HG02852 (cell line): ENCODE measurements around the gene UROC1.

Experiments used
- ATAC-seq: cut with Tn5 transposase; IDR thresholded peaks from one replicate; pipeline ENCODE4 v1.9.1; 2021; ENCODE audit warnings: mild to moderate bottlenecking, moderate library complexity; ENCODE audit not compliant: unreplicated experiment

The UROC1 gene

DNA sequence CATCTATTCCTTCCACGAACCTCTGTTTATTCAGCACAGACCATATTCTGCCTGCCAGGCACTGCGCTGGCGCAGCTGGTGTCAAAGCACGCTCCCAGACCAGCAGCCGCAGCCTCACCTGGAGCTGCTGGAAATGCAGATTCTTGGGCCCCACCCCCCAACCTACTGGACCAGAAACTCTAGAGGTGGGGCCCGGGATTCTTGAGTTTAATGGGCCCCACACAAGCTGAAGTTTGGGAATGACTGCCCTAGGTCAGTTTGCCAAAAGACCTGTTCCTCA, 13.4 kb upstream of the UROC1 start:
- no peak for ATAC-seq

DNA sequence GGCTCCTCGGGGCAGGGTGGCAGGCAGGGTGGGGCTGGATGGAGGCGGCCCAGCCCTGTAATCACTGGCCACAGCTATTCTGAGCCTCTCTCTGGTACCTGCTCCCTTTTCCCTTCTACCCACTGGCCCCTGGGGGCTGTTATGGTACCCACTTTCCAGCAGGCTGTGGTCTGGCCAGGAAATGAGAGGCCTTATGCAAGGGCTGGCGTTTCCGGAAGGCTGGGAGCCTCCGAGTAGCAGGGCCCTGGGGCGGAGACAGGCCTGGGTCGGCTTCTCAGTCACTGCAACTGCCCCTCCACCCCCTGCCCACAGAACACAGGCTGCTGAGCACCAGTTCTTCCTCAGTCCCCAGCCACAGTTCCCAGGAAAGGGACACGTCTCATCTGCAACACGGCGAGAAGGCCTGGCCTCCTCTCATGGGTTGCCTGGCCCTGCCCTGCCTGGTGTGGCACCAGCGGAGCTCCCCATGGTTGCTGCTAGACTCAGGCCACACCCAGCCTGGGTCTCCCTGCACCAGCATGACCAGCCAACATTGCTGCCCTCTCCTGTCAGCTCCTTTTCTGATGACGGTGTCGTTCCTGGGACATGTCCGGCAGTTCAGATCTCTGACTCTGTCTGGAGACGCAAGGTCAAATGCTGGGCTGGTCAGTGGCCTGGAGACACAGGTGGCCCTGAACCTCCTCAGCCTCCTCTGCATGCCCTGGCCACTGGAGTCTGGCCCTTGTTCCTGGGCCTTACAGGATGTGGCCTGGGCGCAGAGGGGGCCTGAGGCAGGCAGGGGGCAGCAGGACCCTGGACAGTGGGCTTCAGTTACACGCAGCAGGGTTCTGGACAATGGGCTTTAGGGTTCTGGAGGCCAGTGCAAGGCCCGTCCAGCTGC, 12.8 kb upstream of the UROC1 start:
- ATAC-seq: no peak

DNA sequence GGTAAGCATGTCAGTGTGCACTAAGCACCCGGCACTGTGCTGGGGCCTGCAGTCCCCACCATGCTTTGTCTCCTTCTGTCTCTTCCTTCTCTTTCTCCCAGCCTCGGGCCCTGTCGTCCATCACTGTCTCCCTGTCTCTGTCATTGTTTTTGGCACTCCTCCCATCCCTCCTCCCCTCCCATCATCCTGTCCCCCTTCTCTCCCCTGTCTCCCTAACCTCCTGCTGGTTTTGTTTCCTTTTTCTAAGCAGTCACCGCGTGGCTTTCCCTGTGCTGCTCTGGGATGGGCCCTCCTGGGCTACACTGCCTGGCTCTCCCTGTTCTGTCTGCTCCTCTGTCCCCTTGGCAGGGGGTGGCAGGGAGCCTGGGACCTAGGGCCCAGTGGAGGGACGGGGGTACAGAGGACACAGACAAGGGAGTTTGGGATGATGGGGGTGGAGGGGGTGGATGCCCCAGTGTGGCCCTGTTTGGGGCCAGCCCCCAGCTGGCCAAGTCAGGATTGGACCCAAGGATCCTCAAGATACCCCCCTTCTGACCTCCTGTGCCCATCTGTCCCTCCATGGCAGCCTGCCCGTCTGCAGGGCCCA, 12.1 kb upstream of the UROC1 start:
- ATAC-seq: no peak

DNA sequence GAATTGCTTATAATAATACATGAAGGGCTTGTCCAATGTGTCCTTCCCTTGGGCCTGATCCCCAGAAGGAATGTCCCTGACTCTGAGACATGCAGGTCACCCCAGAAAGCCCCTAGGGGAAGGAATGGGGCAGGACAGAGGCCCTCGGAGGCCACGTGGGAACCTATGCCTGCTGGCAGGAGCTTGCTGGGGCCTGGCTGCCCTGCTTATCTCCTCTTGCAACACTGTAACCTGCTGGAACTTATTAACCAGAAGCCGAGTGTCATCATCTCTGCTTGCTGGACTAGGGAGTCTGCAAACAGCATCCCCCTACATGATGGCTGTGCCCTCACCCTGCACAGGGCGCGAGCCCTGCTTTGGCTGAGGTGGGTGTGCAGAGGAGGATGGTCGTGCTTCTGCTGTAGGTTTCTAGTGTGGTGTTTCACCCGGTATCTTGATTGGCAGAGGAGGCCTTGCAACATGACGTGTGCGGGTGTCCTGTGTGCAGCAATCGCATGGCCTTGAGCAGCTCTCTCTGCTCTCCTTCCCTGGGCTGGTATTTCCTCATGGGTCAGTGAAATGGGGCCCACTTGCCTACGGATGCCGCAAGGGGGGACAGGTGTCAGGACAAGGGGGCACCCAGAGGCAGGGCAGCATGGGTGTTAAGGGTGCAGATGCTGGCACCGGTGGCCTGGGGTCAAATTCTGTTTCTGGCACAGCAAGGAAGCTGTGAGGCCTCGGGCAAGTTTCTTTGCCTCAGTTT, 11.4 kb upstream of the UROC1 start:
- no peak for ATAC-seq

DNA sequence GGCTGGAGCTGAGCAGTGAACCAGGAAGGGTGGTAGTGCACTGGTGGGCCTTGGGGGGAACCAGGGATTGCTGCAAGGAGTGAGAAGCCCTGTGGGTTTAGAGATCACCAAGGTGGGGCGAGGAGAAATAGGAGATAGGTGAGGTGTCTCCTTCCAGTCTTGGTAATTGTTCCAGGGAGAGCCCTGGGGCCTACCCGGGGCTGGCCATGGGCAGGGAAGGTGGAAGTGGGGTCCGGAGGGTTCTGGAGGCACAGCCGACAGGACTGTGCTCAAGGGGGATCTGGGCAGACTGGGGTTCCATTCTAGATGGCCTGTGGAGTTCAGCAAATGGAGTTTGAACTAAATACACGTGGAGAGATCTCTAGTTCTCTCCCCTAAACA, 10.8 kb upstream of the UROC1 start:
- no peak for ATAC-seq

DNA sequence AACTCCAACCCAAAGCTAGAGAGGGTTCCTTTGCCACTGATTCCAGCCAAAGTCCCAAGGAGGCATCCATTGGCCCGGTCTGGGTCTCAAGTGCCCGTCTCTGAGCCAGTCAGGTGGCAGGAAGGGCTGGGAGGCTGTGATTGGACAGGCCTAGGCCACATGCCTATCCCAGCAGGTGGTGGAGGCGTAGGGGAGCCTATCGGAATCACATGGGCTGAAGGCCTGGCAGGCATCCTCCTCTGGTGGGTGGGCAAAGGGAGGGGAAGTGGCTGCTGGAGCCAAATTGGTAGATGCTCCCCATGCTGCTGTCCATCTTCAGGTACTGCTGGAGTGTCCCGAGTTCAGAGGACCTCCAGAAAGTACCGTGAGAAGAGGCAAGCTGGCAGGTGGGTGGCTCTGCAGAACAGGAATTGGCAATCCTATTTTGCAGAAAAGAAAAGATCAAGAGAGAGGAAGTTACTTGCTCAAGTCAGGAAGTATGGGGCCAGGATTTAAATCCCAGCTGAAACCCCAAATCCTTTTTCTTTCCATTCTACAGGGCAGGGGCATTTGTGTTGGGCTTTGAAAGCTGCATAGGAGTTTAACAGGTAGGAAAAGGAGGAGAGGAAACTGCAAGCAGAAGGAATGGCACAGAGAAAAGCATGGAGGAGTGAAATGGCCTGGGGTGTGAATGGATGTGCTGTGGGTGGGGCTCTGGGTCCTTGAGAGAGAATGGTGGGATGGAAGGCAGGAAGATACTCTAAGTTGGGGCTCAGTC, 10.1 kb upstream of the UROC1 start:
- ATAC-seq: no peak

DNA sequence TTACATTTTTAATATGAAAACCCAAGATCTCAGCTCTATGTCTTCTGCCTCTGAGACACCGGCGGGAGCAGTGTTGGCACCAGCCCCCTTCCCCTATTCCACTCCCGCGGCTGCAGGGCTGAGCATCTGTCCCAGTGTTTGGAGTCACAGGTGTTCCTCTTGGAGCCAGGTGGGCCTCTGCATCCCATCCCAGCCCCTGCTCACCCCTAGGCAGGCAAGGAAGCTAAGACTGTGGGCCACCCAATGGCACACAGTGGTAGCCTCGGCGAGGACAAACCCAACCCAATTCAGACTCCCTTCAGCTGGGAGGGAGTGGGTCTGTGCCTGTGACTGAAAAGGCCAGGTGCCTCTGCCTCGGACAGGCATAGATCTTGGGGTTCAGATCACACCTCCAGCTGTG, 9.4 kb upstream of the UROC1 start:
- no peak for ATAC-seq

DNA sequence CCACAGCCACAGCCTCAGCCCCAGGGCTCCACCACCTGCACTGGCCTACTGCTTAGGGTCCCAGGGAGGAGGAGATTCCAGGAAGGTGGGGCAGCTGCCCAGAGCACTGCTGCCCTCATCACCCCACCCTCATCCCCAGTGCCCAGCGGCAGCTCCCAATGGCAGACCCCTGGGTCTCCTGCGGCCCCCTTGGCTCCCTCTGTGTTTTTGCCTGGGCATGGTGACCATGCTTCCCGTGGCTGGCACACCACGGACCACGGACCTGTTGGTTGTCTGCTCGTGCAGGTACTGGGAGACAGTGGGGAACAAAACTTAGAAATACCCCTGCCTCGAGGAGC, 9.1 kb upstream of the UROC1 start:
- ATAC-seq: no peak

DNA sequence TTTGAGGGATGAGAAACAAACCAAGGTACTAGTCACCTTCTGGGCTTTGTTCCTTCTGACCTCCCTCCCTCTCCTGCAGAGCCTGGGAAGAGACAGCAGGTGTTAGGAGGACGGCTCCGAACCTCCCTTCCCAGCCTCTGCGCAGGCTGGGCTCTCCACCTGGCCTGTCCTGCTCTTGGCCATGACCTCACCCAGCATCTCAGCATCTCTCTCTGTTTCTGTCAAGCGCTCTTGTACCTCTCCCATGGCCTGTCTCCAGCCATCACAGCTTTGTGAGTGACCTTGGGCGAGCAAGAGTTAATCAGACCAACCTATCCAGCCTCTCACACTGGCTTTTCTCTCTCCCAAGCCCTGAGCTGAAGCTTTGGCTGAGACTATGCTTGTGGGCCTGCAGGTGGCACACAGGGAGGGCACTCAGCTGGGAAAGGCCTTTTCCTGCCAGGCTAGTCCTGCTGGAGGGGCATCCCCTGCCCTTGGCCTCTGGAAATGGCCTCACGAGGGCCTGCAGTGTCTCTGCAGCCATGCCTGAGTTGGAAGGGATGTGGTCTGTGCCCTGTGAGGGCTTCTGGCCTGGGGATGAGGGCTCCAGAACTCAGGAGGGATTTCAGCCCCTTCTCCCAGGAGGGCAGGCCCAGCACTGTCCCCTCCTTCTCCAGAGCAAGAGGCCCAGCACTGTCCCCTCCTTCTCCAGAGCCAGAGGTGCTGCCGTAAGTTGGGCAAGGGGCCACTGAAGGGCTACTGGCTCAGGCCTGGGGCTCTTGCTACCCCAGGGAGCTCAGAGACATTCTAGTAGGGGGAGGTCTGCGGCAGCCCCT, 8.5 kb upstream of the UROC1 start:
- no peak for ATAC-seq

DNA sequence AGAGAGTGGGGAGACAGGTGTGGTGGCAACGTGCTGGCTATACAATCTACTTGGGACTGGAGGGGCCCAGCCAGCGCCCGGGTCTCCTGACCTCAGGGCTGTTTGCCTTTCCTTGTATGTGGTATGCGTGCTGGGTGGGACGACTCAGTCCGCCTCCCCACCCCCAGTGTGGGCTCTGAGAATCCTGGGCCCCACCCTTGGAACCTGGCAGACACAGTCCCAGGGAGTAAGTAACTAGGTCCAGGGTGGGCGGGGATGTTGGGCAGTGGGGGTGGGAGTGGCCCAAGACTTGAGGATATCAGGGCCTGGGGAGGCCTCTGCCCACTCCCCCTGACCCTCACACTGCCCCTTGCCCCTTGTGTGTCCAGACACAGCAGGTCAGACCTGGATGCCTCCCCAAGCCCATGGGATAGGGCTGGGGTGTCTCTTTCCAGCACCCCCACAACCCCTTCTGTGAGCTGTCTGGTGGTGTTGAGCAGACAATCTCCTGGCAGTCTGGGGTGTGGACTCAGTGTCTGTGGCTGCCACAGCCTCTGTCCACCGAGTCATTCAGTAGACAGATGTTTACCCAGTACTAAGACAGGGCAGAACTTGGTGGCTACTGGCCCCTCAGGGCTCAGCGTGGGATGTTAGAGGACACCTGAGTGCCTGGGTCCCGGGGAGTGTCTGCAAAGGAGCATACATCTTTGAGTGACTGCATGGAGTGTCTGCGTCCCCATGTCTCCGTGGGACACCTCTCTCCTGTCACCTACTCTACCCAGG, 7.7 kb upstream of the UROC1 start:
- no peak for ATAC-seq

DNA sequence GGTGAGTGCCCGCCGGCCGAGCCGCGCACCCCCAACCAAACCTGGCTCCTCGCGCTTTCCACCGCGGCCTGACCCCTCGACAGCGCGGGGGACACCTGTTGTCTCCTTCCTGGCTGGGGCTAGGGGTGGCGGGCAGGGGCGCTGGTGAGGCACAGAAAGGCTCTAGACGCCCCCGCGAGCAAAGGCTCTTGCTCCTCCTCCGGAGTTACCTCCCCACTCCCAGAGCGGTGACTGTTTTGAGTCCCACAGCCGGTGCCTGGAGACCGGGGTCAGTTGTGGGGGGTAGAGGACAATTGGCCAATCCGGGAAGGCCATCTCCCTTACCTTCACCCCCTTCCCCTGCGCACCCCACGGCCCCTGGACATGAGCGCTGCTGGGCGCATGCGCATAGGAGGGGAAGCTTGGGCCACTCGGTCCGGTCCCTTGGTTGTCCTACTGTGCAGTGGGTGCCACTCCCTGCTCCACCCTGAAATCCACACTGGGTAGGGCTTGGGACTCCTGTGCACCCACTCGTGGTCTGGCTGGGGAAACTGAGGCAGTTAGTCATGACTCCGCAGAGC, 6.9 kb upstream of the UROC1 start:
- no peak for ATAC-seq

DNA sequence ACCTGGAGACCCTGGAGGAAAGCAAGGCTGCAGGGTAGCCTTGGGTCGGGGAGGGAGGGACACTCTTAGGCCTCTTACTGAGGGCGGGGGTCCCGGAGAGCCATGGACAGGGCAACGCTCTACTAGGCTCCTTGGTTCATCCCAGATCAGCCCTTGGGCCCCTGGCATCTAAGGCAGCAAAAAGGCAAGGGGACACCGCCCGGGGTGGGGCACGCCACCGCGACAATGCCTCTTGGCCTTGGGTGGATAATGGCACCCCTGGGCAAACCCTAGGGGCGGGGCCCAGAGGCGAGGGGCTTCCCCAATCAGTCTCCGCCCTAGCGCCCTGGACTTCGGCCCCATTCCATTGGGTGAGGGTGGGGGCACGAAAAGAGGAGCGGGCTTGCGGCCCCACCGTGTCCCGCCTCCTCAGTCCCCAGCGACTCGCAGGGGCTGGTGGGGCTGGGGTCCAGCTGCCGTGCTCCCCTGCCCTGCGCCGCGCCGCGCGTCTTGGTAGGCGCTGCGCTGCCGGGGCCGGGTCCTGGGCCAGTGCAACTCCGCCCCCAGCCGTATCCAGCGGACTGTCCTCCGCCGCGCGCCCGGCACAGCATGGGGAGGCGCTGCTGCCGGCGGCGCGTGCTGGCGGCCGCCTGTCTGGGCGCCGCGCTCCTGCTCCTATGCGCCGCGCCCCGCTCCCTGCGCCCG, 6.3 kb upstream of the UROC1 start, which contains the start of gene CHST13:
Gene CHST13 (plus strand): TSS at position 411 of the 684 bp plus-strand sequence. CDS start 178 bp downstream, at position 589.
- ATAC-seq: no peak

DNA sequence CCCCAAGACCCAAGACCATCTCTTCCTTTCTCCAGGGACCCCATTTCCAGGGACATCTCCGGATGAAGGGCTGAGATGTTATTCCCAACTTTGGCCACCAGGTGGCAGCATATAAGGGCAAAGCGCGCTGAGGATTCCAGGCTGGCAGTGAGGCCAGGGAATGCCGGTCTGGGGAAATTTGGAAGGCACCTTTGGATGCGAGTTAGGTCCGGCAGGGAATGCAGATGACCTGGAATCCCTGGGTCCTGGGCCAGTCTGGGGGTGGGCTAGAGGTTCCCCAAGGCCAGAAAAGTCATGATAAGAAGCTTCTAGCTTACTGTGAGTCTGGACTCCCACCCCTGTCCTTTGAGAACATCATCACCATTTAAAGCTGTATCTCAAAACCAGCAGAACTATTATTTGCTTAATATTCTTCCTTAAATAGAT, 4.8 kb upstream of the UROC1 start:
- ATAC-seq: no peak

DNA sequence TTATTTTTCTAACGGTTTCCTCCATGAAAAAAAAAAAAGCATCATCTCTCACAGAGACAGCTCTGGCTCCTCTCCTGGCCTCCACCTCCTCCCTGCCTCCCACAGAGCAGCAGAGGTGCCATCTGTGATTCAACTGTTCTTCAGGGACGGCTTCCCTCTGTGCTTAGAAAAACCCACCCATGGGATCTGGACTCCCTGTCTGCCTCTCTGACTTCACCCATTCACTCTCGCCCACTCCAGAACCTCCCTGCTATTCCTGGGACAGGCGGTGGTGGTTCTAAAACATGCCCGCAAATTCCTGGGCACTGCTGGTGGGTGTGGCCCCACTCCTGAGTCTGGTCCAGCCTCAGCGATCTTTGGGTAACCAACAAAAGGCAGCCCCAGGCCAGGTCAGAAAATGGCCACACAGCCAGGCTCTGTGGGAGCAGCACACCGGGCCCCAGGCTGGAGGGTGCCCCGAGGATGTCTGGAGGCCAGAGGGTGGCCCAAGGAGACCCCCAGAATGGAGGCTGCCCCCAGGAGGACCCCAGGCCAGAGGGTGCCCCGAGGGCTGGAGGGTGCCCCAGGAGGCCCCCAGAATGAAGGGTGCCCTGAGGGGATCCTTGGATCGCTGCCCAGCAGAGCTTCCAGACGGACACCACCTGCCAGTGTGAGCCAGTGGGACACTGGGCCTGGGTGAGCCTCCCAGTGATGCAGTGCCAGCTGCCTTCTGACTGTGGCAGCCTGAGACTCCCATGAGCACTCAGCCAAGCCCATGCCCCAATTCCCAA, 3.7 kb upstream of the UROC1 start:
- ATAC-seq: no peak

DNA sequence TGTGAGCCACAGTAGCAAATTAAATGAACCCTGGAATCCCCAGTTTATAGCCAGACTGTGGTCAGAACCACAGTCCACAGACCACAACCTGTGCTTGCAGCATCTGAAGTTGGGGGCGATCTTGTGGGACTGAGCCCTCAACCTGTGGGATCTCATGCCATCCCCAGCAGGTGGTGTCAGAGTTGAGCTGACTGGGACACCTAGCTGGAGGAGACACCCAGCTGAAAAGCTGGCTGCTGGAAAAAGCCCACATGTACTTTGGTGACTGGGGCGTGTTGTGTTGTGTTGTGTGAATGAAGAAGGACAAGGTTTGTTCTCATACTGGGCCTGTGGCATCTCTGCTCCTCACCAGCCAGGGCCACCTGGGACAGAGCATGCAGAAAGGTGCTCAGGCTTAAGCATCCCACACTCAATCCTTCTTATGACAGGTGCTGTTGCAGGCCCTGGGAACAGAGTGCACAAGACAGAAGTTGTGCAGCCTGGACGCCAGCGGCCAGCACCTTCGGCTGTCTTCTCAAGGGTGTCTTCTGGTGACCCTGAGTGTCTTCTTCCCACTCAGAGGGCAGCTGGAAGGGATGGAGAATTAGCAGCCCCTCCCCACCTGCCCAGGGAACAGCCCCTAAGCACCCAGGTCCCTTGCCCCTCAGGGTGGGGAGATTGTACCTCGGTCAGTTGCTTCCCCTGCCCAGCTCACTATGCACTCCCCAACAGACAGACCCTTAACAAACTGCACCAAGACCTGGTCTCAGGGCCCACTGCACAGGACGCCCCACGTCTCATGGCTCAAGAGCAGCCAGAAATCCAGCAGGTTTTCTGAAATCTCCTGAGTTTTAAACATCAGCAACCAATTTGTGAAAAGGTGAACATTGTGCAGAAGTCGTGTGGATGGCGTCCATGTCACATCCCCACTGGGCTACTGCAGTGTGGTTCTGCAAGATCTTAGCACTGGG, 2.2 kb upstream of the UROC1 start:
- no peak for ATAC-seq

DNA sequence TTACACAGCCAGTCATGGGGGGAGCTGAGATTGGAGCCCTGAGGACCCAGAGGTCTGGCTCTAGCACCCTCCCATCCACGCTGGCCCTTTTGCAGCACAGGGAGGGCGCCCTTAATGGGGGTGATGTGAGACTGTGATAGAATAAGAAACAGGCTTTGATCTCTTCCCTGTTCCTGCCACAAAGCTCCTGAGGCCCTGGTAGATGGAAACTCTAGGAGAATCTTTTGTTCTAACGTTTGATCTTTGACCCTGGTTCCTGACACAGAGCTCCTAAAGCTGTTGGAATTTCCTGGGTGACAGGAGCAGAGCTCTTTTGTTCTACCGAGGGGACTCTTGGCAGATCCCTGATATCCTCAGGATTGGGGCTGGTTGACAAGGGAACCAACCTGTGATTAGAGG, 1.2 kb upstream of the UROC1 start:
- ATAC-seq: no peak
